Vagina (tissue), 2 donors: ENCODE data around the gene RAB21.

Source experiments
- POLR2AphosphoS5 ChIP-seq, 2 donors: sonication (generic); formaldehyde crosslinking; IDR thresholded peaks; one replicate each; pipeline ENCODE4 v1.9.0; 2017; ENCODE audit warnings: antibody characterized with exemption in 2 of 2, mild to moderate bottlenecking in 2 of 2, low read depth in 1 of 2; ENCODE audit not compliant: insufficient read depth in 1 of 2
- TF ChIP-seq, protein P1 (sequence below), 3 experiments: fragments of 450-650 bp in 2 of 3; fragments of 200-600 bp in 1 of 3; sonication (generic) in 1 of 3; IDR thresholded peaks; one replicate each; pipeline ENCODE4 v1.5.1; 2017 to 2019; ENCODE audit warnings: antibody characterized with exemption in 3 of 3, mild to moderate bottlenecking in 2 of 3, moderate library complexity in 2 of 3

- TF ChIP-seq, protein P1, sequence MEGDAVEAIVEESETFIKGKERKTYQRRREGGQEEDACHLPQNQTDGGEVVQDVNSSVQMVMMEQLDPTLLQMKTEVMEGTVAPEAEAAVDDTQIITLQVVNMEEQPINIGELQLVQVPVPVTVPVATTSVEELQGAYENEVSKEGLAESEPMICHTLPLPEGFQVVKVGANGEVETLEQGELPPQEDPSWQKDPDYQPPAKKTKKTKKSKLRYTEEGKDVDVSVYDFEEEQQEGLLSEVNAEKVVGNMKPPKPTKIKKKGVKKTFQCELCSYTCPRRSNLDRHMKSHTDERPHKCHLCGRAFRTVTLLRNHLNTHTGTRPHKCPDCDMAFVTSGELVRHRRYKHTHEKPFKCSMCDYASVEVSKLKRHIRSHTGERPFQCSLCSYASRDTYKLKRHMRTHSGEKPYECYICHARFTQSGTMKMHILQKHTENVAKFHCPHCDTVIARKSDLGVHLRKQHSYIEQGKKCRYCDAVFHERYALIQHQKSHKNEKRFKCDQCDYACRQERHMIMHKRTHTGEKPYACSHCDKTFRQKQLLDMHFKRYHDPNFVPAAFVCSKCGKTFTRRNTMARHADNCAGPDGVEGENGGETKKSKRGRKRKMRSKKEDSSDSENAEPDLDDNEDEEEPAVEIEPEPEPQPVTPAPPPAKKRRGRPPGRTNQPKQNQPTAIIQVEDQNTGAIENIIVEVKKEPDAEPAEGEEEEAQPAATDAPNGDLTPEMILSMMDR (IDR thresholded peaks at IDR 0.05) = no peak
- peak in 1 of 2 donors; percentile 53 for TF ChIP-seq POLR2AphosphoS5 (IDR thresholded peaks at IDR 0.05; ENCODE audit: insufficient read depth in 1 of 2, low read depth in 1 of 2)
Observed at GRCh38 chr12:71708658-71709057, 46.0 kb upstream of the RAB21 start.
